HG02610 (cell line): ENCODE data around the gene KCNIP4.

ENCODE experiments used
- ATAC-seq: cut with Tn5 transposase; IDR thresholded peaks from one replicate; pipeline ENCODE4 v1.9.1; 2021; ENCODE audit warnings: mild to moderate bottlenecking, moderate library complexity; ENCODE audit not compliant: unreplicated experiment

The KCNIP4 gene

GRCh38 chr4:21001490-21001889 lies 947.1 kb downstream of the KCNIP4 start:
- ATAC-seq = no peak

- ATAC-seq = no peak
These were observed 950.7 kb downstream of the KCNIP4 start for GRCh38 chr4:20997886-20998285.

GRCh38 chr4:20995610-20996009 lies 953.0 kb downstream of the KCNIP4 start:
- ATAC-seq = no peak

GRCh38 chr4:20995015-20995414 lies 953.6 kb downstream of the KCNIP4 start:
- ATAC-seq = no peak

DNA sequence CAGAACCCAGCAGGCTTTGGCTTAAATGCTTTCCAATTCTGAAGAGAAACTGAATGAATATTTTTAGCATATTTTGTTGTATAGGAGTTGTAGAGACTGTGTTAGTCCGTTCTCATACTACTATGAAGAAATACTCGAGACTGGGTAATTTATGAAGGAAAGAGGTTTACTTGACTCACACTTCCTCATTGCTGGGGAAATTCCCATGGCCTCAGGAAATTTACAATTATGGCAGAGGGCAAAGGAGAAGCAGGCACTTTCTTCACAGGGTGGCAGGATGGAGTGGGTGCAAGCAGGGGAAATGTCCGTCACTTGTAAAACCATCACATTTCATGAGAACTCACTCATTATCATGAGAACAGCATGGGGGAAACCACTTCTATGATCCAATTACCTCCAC lies 956.6 kb downstream of the KCNIP4 start:
- ATAC-seq = no peak

DNA sequence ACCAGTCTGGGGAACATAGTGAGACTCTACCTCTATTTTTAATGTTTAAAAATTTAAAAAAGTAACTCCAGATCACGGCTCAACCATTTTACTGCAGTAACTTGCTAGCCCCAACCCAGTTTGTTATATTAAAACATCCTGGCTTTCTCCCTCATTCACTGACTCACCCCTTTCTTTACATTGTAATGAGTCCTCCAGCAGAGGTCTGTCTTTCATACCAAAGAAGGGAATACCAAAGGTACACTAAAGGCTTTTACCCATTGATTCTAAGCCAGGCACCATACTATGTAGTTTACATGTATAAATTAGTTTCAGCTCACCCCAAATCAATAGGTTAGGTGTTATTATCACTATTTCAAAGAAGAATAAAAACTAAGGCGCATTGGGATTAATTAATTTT lies 961.4 kb downstream of the KCNIP4 start:
- ATAC-seq = no peak

- no peak for ATAC-seq
These were observed 964.1 kb downstream of the KCNIP4 start for GRCh38 chr4:20984576-20984836.

DNA sequence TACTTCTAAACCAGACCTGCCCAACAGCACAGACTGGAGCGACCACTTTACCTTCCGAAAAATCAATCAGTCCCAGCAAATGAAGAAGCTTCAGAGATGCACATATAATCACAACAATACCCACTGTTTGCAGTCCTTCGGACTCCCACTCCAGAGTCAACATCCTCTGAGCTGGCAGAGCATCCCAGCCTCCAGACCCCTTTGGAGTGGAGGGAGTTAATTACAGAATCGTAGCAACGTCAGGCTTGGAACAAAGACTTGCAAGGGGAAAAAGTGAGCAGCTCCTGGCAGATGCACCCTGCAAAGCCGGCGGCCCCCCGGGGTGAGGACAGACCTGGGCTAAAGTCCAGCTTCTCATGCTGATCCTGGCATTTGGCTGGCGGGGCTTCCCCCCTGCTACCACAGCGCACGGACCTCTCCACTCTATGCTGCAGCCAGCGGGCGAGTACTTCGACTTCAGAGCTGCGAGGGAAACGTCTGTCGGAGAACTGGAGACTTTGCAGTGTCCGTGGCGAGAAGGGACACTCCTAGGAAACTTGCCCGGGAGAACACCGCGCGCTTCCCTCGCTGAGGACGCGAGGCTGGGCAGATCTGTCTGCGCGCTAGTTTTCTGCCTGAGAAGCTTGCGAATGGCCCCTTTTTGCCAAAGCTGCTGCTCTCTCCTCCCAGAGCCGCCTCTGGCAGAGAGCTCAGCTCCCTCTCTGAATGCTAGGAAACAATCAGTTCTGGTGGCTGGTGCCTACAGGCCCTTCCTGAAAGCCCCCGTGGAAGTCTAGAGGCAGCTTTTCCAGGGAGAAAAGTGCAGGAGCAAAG lies 964.6 kb downstream of the KCNIP4 start:
- no peak for ATAC-seq

DNA sequence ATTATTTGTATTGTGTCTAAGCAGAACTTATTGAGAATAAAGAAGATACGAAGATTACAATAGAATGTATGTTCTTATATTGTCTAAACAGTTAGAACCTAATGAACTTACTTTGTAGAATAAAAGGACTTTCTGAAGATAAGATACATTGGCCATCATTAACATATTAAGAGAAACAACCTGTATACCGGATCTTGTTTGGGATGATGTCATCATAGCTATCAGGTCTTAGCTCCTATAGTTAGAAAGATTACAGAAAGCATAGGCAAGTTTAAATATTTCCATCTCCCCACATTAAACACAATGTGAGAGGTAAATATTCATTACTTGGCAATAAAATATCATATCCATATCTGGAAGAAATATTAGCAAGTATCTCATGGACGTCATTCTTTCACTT lies 966.0 kb downstream of the KCNIP4 start:
- no peak for ATAC-seq

DNA sequence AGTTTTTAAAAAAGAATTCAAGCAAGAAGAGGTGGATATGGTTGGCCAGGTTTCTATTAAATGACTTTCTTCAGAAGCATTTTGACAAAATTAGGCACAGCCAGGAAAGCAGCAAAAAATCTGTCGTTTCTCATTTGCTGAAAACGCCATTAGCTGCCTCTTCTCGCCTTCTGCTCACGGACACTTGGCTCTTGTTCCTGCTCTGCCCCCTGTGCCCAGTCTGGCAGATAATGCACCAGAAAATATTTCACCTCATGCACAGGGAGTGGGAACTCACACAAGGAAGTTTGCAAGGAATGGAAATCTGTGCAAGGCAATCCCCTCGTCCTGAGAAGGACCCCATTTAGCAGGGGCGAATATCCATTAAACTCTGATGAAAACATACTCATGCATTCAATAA lies 988.3 kb downstream of the KCNIP4 start:
- no peak for ATAC-seq

DNA sequence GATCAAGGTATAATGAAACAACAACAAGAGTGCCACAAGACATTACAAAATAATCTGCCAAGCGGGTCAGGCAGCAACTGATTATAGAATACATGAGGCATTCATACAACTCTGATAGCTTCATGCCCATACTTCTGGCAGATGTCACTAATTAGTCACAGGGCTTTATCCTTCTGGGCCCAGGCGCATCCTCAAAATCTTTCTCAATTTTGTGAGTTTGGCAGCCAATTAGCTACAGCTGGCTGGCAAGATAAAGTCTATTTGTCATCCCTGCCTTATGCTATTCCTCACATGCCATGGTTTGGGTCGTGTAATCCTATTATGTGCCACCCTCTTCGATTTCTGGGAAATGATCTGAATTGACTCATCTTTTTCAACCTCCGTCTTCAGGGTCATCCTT lies 994.0 kb downstream of the KCNIP4 start:
- no peak for ATAC-seq

DNA sequence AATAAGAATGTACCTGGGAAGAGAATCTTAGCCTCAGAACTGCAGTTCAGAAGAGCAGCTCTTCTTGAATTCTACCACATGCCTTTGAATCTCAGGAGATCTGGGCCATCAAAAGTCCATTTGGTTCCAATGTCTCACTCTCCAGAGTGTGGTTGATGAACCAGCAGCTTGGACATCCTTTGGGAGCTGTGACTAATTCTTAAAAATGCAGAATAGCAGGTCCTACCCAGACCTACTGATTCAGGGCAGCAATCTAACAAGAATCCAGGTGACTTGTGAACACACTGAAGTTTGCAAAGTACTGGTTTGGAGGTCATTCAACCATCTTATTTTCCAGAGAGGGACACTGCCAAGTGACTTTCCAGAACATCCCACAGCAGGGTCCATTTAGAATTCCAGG lies 1003.6 kb downstream of the KCNIP4 start:
- no peak for ATAC-seq

GRCh38 chr4:20944451-20944850 lies 1004.1 kb downstream of the KCNIP4 start:
- no peak for ATAC-seq

GRCh38 chr4:20938204-20938603 lies 1010.4 kb downstream of the KCNIP4 start:
- no peak for ATAC-seq

DNA sequence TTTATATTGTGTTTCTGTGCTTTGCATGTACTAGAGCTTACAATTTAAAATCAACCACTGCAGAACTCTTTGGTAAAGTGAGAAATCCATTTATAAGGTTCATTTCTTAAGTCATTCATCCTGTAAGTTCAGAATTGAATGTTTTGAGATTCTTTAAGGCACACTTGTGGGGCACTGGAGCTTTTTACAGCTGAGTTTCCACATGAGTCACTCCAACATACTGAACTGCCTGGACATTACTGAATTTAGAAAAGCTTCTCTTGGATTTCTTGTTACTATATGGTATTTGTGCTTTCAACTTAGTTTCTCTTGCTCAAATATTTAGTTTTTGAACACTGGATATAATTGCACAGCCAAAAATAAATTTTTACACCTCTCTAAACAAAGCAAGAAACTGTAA lies 1022.0 kb downstream of the KCNIP4 start:
- ATAC-seq = no peak

- ATAC-seq = no peak
These were observed 1023.4 kb downstream of the KCNIP4 start for GRCh38 chr4:20925176-20925575.

- no peak for ATAC-seq
These were observed 1025.6 kb downstream of the KCNIP4 start for GRCh38 chr4:20922962-20923361.

DNA sequence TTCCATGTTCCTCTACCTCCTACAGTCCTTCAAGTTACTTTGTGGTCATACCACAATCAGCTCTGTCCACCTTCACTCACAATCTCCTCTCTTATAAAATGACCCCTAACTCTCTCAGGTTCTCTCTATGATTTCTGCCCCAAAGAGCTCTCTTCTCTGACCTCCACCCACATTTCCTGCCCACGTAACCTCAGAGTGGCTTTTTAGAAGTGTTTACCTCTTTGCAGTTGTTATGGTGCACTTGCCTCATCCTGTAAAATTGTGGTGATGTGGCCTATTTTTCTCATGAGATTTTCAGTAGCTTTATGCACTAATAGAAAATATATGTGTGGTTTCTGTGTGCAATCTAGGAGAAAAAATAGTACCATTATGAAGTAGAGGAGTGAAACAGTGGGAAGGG lies 1032.5 kb downstream of the KCNIP4 start:
- ATAC-seq = no peak

DNA sequence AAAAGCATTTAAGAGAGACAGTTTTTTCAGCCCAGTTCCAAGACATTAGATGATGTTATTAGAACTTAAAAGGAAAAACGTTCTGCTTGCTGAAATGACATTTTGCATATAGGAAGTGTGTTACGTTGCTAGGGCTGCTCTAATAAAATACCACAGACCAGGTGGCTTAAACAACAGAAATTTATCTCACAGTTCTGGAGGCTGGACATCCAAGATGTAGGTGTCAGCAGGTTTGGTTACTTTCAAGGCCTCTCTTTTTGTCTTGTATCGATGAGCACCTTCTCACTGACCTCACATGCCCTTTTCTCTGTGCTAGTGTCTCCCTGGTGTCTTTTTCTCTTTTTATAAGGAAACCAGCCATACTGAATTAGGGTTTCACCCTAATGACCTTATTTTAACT lies 1043.6 kb downstream of the KCNIP4 start:
- ATAC-seq = no peak

DNA sequence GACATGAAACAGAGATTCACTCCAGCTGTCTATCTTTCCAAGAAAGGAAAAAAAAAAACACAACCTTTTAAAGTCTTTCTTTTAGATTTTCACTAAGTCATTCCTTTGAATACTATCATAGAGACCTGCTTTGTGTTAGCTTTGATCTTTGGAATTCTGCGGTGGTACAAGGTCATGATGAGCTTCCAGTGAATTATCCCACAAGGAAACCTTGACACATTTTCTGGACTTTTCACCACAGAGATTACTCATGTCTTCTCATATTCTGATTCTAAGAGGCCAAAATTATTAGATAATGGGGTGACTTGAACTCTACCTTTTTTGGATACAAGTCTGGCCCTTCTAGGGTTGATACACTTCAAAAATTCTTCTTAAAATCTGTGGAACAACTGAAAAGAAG lies 1046.7 kb downstream of the KCNIP4 start:
- ATAC-seq = no peak

GRCh38 chr4:20899591-20899990 lies 1049.0 kb downstream of the KCNIP4 start:
- ATAC-seq = no peak

GRCh38 chr4:20895988-20896387 lies 1052.6 kb downstream of the KCNIP4 start:
- no peak for ATAC-seq

DNA sequence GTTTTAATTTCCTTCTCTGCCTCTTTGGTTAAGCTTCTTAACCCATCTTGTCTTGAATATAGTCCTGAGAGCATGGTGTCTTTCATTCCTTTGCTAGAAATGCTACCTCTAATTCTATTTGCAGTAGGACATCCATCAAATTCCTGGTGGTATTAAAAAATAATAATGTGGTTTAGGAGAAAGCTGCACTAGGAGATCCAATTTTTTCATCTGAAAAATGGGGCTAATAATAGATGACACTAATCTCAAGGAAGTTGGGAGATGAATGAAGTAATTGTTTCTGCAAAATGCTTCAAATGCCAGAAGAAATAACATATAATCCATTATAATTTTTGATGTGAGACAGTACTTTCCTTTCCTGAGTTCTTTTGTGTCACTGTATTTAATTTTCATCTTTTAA lies 1053.4 kb downstream of the KCNIP4 start:
- no peak for ATAC-seq
